AG04450 (cell line): ENCODE results near the gene TMEM229B. TPM values are rescaled to one million over a fixed set of nuclear protein-coding genes. Genes with fewer than 3 reads are reported as not detected.

Source experiments
- CTCF ChIA-PET: fragments of 300-600, 350-600 bp; formaldehyde crosslinking; extraction: SDS; loops from one replicate; lab custom pipeline; 2022; ENCODE audit warnings: antibody characterized with exemption, inconsistent platforms; lab: Charles Lee
- POLR2A ChIA-PET: fragments of 350-600 bp; formaldehyde crosslinking; extraction: SDS; loops from one replicate; lab custom pipeline; 2021; ENCODE audit warnings: antibody characterized with exemption, inconsistent platforms; lab: Yijun Ruan, JAX
- DNase-seq: peaks from one replicate; pipeline ENCODE4 v3.0.0-alpha.2; 2011; ENCODE audit warnings: low read depth, low spot score
- H3K27ac ChIP-seq: one replicate; pipeline ENCODE4 v1.5.1; 2012; ENCODE audit warnings: low read depth, low read length, control low read depth
- H3K27me3 ChIP-seq: one replicate; pipeline ENCODE4 v1.6.0; 2012; ENCODE audit warnings: low read length; ENCODE audit not compliant: control insufficient read depth, insufficient read depth
- H3K4me3 ChIP-seq: 2 replicates; pipeline ENCODE4 v1.5.1; 2011; ENCODE audit warnings: mild to moderate bottlenecking, low read depth, low read length, control low read depth
- H3K9me3 ChIP-seq: 2 replicates; pipeline ENCODE4 v1.5.1; 2012; ENCODE audit warnings: low read length; ENCODE audit not compliant: control insufficient read depth, insufficient read depth
- polyA plus RNA-seq: library from polyadenylated mRNA; depleted of rRNA; stranded (reverse); fragments of >200 nt; gene quantifications from 2 replicates; pipeline ENCODE4 v1.2.3, GENCODE V29; 2011
- TF ChIP-seq, protein P1 (sequence below): IDR thresholded peaks from 2 replicates; pipeline ENCODE4 v1.5.1; 2011; ENCODE audit warnings: low read depth, low read length, control low read depth, inconsistent platforms

Gene TMEM229B
- polyA plus RNA-seq, 1 experiment, result 0.07 TPM

DNA sequence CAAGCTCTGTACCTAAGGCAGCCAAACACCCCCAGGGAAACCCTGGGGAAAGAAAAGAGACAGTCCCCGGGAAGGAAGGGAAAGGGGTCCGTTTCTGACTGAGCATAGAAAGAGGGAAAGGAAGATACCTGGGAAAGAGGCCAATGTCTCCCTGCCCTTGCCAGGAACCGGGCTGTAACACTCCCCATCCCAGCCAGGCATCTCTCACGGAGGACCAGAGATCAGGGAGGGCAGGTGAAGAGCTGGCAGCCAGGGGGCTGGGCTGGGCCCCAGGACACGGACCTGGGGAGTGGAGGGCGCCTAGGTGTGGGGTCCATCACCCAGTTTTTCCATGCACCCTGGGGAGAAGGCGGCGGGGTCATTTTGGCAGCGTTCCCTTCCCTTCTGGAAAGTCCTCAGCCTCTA lies 25.7 kb upstream of the TMEM229B start:
- TF ChIP-seq, protein P1, sequence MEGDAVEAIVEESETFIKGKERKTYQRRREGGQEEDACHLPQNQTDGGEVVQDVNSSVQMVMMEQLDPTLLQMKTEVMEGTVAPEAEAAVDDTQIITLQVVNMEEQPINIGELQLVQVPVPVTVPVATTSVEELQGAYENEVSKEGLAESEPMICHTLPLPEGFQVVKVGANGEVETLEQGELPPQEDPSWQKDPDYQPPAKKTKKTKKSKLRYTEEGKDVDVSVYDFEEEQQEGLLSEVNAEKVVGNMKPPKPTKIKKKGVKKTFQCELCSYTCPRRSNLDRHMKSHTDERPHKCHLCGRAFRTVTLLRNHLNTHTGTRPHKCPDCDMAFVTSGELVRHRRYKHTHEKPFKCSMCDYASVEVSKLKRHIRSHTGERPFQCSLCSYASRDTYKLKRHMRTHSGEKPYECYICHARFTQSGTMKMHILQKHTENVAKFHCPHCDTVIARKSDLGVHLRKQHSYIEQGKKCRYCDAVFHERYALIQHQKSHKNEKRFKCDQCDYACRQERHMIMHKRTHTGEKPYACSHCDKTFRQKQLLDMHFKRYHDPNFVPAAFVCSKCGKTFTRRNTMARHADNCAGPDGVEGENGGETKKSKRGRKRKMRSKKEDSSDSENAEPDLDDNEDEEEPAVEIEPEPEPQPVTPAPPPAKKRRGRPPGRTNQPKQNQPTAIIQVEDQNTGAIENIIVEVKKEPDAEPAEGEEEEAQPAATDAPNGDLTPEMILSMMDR, result no peak
- ChIA-PET CTCF (interaction anchor here (1.0 to 6.6 kb wide), 2 partner anchors 12 to 86 kb away, joined by 3 to 32 read pairs; no protein-coding TSS in a partner anchor), POLR2A (no interaction called here)
- no peak overlapping the region for H3K27ac ChIP-seq
- peak overlapping the region; percentile 65 for H3K4me3 ChIP-seq
- peaks cover 61% of the 10 kb centered on the region for H3K27me3 ChIP-seq
- no peaks in the 10 kb centered on the region for H3K9me3 ChIP-seq
- DNase-seq, result no peak

DNA sequence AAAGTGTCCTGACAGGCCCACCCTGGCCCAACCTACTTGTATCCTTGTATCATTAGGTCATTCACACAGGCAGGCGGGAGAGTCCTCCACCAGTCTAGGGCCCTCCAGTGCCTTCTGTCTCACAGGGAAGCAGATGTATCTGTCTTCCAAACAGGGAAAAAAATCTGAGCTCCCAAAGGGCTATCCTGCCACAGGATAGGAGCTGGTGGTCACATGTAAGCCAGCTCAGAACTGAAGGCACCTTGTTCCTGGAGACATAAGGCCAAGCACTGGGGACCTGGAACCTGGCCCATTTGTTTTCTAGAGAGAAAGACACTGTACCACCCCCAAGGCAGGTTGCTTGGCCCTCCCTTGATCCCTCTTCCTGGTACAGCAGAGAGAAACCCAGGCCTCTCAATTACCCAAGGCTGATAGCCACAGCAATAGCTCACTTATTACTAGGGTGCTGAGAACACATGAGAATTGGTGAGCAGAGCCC lies 25.1 kb upstream of the TMEM229B start:
- DNase-seq, result no peak
- ChIA-PET POLR2A (no interaction called here), CTCF (interaction anchor here (1.0 to 6.6 kb wide), 2 partner anchors 13 to 86 kb away, joined by 3 to 32 read pairs; no protein-coding TSS in a partner anchor)
- H3K9me3 ChIP-seq, result no peaks in the 10 kb centered on the region
- no peak overlapping the region for H3K27ac ChIP-seq
- H3K27me3 ChIP-seq, result peaks cover 59% of the 10 kb centered on the region
- no peak overlapping the region for H3K4me3 ChIP-seq
- TF ChIP-seq, protein P1, result no peak

DNA sequence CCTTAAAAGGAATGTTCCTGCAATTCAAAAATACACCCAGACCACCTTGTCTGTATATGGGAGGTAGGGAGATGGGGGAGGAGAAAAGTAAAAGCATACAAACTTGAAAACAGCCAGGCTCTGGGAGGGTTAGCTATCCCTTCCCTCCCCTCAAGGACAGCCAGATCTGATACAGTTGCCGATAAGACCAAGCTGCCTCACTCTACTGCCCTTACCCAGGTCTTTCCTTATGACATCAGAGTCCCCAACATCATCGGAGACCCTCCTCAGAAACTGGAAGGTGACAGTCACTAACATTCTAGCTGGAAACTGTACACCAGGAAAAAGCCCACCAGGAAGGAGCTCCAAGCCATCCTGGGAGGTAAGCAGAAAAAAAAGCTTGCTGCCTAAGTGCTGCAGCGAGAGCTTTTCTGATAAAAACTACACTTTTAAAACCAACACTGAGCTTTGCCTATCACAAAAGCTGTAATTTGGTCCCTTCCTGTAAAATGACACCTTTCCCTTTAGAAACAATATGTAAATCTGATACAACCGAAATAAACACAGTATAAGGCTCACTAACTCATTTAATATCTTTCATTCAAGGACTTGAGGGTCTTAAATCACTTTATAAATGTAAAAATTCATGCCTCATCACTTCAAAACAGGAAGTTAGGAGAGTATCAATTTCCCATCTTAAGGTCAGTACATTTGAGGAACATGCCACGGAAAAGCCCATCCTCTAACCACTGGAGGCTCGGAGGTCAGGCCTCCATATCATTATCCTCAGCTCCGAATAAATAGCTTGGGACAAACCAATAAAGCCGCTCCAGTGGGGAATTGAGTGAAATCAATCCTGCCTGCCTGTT lies 24.2 kb upstream of the TMEM229B start:
- ChIA-PET POLR2A (no interaction called here), CTCF (interaction anchor here (1.1 to 6.6 kb wide), 3 partner anchors 14 to 86 kb away, joined by 3 to 32 read pairs (median 5); no protein-coding TSS in a partner anchor)
- no peak overlapping the region for H3K4me3 ChIP-seq
- no peaks in the 10 kb centered on the region for H3K9me3 ChIP-seq
- no peak for DNase-seq
- H3K27me3 ChIP-seq, result peaks cover 49% of the 10 kb centered on the region
- H3K27ac ChIP-seq, result no peak overlapping the region
- TF ChIP-seq, protein P1, result no peak

DNA sequence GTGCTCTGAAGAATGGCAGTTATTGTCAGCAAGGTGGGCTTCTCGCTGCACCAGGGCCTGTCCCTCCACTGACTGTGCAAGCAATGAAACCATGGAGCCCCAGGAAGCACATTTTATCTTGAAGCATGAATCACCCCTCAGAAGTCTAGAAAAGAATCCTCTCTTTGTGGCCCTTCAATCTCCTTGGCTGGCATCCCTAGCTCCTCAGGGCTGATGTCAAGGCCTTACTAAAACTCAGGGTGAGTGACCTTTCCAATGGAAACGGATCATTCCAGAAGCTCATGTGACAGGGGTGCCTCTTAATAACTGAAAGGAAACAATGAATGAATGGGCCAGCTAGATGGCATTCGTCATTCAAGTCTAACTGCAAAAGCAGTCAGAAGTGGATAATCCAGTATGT lies 22.3 kb upstream of the TMEM229B start:
- H3K9me3 ChIP-seq, result no peaks in the 10 kb centered on the region
- DNase-seq, result no peak
- TF ChIP-seq, protein P1, result no peak
- H3K27ac ChIP-seq, result no peak overlapping the region
- H3K4me3 ChIP-seq, result no peak overlapping the region
- ChIA-PET CTCF (interaction anchor here (6.6 kb wide), 1 partner anchor 16 kb away, joined by 32 read pairs; no protein-coding TSS in a partner anchor), POLR2A (no interaction called here)
- H3K27me3 ChIP-seq, result peaks cover 32% of the 10 kb centered on the region

DNA sequence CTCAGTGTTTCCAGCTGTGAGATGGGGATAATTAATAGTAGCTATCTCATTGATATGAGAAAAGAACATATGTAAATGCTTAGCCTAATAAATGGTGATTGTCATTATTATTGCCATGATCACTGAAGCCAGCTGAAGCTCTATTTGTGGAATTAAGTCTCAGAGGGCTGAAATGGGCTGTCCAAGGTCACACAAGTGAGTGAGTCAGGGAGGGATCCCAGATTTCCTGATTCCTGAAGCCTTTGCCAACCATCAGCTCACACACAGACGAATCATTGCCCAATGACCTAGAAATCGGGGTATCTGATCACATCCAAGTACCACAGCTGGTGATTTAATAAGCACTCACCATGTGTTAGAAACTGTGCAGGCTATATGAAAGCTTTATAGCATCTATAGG lies 21.6 kb upstream of the TMEM229B start:
- ChIA-PET CTCF (interaction anchor here (0.9 to 6.6 kb wide), 2 partner anchors 16 to 61 kb away, joined by 5 to 32 read pairs; no protein-coding TSS in a partner anchor), POLR2A (no interaction called here)
- Histone ChIP-seq H3K27ac (no peak overlapping the region), H3K27me3 (peaks cover 33% of the 10 kb centered on the region), H3K4me3 (no peak overlapping the region), H3K9me3 (no peaks in the 10 kb centered on the region)
- TF ChIP-seq, protein P1, result no peak
- DNase-seq, result no peak
